Gastroesophageal sphincter (tissue), 3 donors: Measurements from ENCODE around the gene PALB2.

ENCODE experiments used
- EP300 ChIP-seq: sonication (generic); formaldehyde crosslinking; IDR thresholded peaks from one replicate; pipeline ENCODE4 v1.6.1; 2017; ENCODE audit warnings: antibody characterized with exemption, mild to moderate bottlenecking
- POLR2A ChIP-seq, 2 donors: fragments of 450-650 bp; IDR thresholded peaks; one replicate each; pipeline ENCODE4 v1.6.1; 2017; ENCODE audit warnings: antibody characterized with exemption in 2 of 2, mild to moderate bottlenecking in 2 of 2, moderate library complexity in 1 of 2
- POLR2AphosphoS5 ChIP-seq: sonication (generic); formaldehyde crosslinking; IDR thresholded peaks from one replicate; pipeline ENCODE4 v1.6.1; 2017; ENCODE audit warnings: antibody characterized with exemption
- TF ChIP-seq, protein P1 (sequence below), 4 experiments: fragments of 200-600 bp in 2 of 4; fragments of 450-650 bp in 2 of 4; sonication (generic) in 1 of 4; IDR thresholded peaks; one replicate each; pipeline ENCODE4 v1.5.1; 2017 to 2019; ENCODE audit warnings: antibody characterized with exemption in 4 of 4, mild to moderate bottlenecking in 2 of 4, moderate library complexity in 2 of 4

DNA sequence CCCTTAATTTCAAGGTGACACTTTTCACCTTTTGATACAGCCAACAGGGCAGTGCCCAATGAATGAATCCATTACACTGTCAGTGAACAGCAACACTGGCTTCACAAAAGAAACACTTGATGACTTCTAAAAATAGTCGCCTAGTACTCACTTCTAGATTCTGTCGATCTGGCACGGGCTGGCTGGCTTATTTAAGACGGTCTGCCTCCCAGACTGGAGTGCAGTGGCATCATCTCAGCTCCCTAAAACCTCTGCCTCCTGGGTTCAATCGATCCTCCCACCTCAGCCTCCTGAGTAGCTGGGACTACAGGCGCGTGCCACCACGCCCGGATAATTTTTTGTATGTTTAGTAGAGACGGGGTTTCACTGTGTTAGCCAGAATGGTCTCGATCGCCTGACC is 46.9 kb downstream of the PALB2 start:
- TF ChIP-seq, protein P1, sequence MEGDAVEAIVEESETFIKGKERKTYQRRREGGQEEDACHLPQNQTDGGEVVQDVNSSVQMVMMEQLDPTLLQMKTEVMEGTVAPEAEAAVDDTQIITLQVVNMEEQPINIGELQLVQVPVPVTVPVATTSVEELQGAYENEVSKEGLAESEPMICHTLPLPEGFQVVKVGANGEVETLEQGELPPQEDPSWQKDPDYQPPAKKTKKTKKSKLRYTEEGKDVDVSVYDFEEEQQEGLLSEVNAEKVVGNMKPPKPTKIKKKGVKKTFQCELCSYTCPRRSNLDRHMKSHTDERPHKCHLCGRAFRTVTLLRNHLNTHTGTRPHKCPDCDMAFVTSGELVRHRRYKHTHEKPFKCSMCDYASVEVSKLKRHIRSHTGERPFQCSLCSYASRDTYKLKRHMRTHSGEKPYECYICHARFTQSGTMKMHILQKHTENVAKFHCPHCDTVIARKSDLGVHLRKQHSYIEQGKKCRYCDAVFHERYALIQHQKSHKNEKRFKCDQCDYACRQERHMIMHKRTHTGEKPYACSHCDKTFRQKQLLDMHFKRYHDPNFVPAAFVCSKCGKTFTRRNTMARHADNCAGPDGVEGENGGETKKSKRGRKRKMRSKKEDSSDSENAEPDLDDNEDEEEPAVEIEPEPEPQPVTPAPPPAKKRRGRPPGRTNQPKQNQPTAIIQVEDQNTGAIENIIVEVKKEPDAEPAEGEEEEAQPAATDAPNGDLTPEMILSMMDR (IDR thresholded peaks at IDR 0.05), result no peak
- no peak for TF ChIP-seq POLR2AphosphoS5
- TF ChIP-seq POLR2A (IDR thresholded peaks at IDR 0.05), result no peak
- no peak for TF ChIP-seq EP300
